GM23338 (cell line): Measurements from ENCODE around the gene PRKCH. TPM values are rescaled to one million over a fixed set of nuclear protein-coding genes. Genes with fewer than 3 reads are reported as not detected.

Experiments used
- ATAC-seq: fragments of 200-7000 bp; cut with Tn5 transposase; 3 replicates; pipeline ENCODE4 v1.9.1; 2020
- DNase-seq: peaks from one replicate; pipeline ENCODE4 v3.0.0-alpha.2; 2015; ENCODE audit warnings: low spot score
- H2AFZ ChIP-seq: fragments of 200-600 bp; sonication (generic); 2 replicates; pipeline ENCODE4 v1.8.0; 2016; ENCODE audit warnings: antibody characterized with exemption, mild to moderate bottlenecking, moderate library complexity
- H3F3A ChIP-seq: fragments of 200-600 bp; sonication (generic); replicated peaks from 2 replicates; pipeline ENCODE4 v1.8.0; 2017; ENCODE audit warnings: antibody characterized with exemption, mixed run types, low read depth
- H3K27ac ChIP-seq: fragments of 200-600 bp; sonication (generic); 2 replicates; pipeline ENCODE4 v1.6.1; 2016; ENCODE audit warnings: low read depth
- H3K27me3 ChIP-seq: fragments of 200-600 bp; sonication (generic); 2 replicates; pipeline ENCODE4 v1.8.0; 2016; ENCODE audit warnings: mild to moderate bottlenecking, mixed run types, moderate library complexity; ENCODE audit not compliant: insufficient read depth
- H3K36me3 ChIP-seq: fragments of 200-600 bp; sonication (generic); 2 replicates; pipeline ENCODE4 v1.8.0; 2016; ENCODE audit warnings: mild to moderate bottlenecking; ENCODE audit not compliant: insufficient read depth
- H3K4me1 ChIP-seq: fragments of 200-600 bp; sonication (generic); 2 replicates; pipeline ENCODE4 v1.8.0; 2016; ENCODE audit warnings: mild to moderate bottlenecking, moderate library complexity; ENCODE audit not compliant: insufficient read depth
- H3K4me2 ChIP-seq: fragments of 200-600 bp; sonication (generic); 2 replicates; pipeline ENCODE4 v1.7.1; 2017; ENCODE audit warnings: mixed run types
- H3K4me3 ChIP-seq: fragments of 200-600 bp; sonication (generic); 2 replicates; pipeline ENCODE4 v1.6.1; 2016; ENCODE audit warnings: mixed run types
- H3K79me2 ChIP-seq: fragments of 200-600 bp; sonication (generic); replicated peaks from 2 replicates; pipeline ENCODE4 v1.8.0; 2017; ENCODE audit warnings: mild to moderate bottlenecking; ENCODE audit not compliant: insufficient read depth
- H3K9me2 ChIP-seq: fragments of 200-600 bp; sonication (generic); 2 replicates; pipeline ENCODE4 v1.8.0; 2017; ENCODE audit not compliant: insufficient read depth
- H4K20me1 ChIP-seq: fragments of 200-600 bp; sonication (generic); replicated peaks from 2 replicates; pipeline ENCODE4 v1.8.0; 2017; ENCODE audit warnings: mild to moderate bottlenecking; ENCODE audit not compliant: insufficient read depth
- H3K27ac Mint-ChIP-seq: 2 replicates; pipeline ENCODE4 v1.8.0; 2020; ENCODE audit warnings: inconsistent platforms, mild to moderate bottlenecking, moderate library complexity, mixed read lengths
- H3K27me3 Mint-ChIP-seq: 3 replicates; pipeline ENCODE4 v1.8.0; 2022; ENCODE audit warnings: low read depth, mild to moderate bottlenecking, moderate library complexity, mixed read lengths, inconsistent platforms; ENCODE audit not compliant: insufficient read depth, poor library complexity
- H3K36me3 Mint-ChIP-seq: 3 replicates; pipeline ENCODE4 v1.8.0; 2021; ENCODE audit warnings: low read depth, mild to moderate bottlenecking, inconsistent platforms, moderate library complexity, mixed read lengths
- H3K4me1 Mint-ChIP-seq: 3 replicates; pipeline ENCODE4 v1.8.0; 2020; ENCODE audit warnings: mild to moderate bottlenecking, inconsistent platforms, mixed read lengths
- H3K4me3 Mint-ChIP-seq: 3 replicates; pipeline ENCODE4 v1.8.0; 2021; ENCODE audit warnings: moderate library complexity, mild to moderate bottlenecking, inconsistent platforms, mixed read lengths
- H3K9me3 Mint-ChIP-seq: 3 replicates; pipeline ENCODE4 v1.8.0; 2020; ENCODE audit warnings: moderate library complexity, mild to moderate bottlenecking, inconsistent platforms, mixed read lengths
- CTCF ChIP-seq, 2 experiments: fragments of 200-600 bp in 1 of 2; sonication (generic) in 1 of 2; conservative IDR thresholded peaks; 2 replicates each; pipeline versions ENCODE4 v1.5.1 to v1.6.1; 2016 to 2017; ENCODE audit warnings: antibody characterized with exemption in 2 of 2, low read depth in 2 of 2, mild to moderate bottlenecking in 2 of 2, moderate library complexity in 1 of 2
- ETS1 ChIP-seq: IDR thresholded peaks from 2 replicates; pipeline ENCODE4 v1.6.1; 2016; ENCODE audit warnings: antibody characterized with exemption
- EZH2 ChIP-seq: fragments of 200-600 bp; sonication (generic); IDR thresholded peaks from one replicate; pipeline ENCODE4 v1.8.0; 2017; ENCODE audit warnings: antibody characterized with exemption, mild to moderate bottlenecking, low read depth; ENCODE audit not compliant: unreplicated experiment
- EZH2phosphoT487 ChIP-seq: fragments of 200-600 bp; sonication (generic); IDR thresholded peaks from one replicate; pipeline ENCODE4 v1.8.1; 2018; ENCODE audit warnings: antibody characterized with exemption; ENCODE audit not compliant: unreplicated experiment
- JUNB ChIP-seq: IDR thresholded peaks from one replicate; pipeline ENCODE4 v1.6.1; 2016; ENCODE audit warnings: antibody characterized with exemption; ENCODE audit not compliant: unreplicated experiment
- NANOG ChIP-seq: IDR thresholded peaks from 2 replicates; pipeline ENCODE4 v1.6.1; 2016; ENCODE audit warnings: antibody characterized with exemption, borderline replicate concordance
- REST ChIP-seq: IDR thresholded peaks from one replicate; pipeline ENCODE4 v1.6.1; 2018; ENCODE audit warnings: antibody characterized with exemption; ENCODE audit not compliant: unreplicated experiment
- STAT1 ChIP-seq: IDR thresholded peaks from one replicate; pipeline ENCODE4 v1.6.1; 2016; ENCODE audit warnings: antibody characterized with exemption; ENCODE audit not compliant: unreplicated experiment
- ZNF114 ChIP-seq: fragments of 250-450 bp; sonication (Bioruptor Pico); IDR thresholded peaks from 2 replicates; pipeline ENCODE4 v1.5.0; 2020; ENCODE audit warnings: mild to moderate bottlenecking, moderate library complexity
- ZNF331 ChIP-seq: fragments of 250-450 bp; sonication (Bioruptor Pico); IDR thresholded peaks from 2 replicates; pipeline ENCODE4 v1.5.0; 2020; ENCODE audit warnings: low read depth, mild to moderate bottlenecking, moderate library complexity
- polyA plus RNA-seq: library from polyadenylated mRNA; unstranded; fragments of >200 nt; fragmentation: Nextera tagmentation; extraction: Ambion mirVana; gene quantifications from 2 replicates; pipeline ENCODE4 v1.2.1, GENCODE V29; 2016
- total RNA-seq: library from RNA; depleted of rRNA; stranded (reverse); fragments of >200 nt; shearing (Covaris generic); gene quantifications from 2 replicates; pipeline ENCODE4 v1.2.3, GENCODE V29; 2014
- TF ChIP-seq, protein P1 (sequence below): fragments of 250-450 bp; sonication (Bioruptor Pico); IDR thresholded peaks from 2 replicates; pipeline ENCODE4 v1.5.0; 2020; ENCODE audit warnings: mild to moderate bottlenecking, moderate library complexity

Gene PRKCH
- total and polyA plus RNA-seq, 2 experiments from 2014 or later: 5.4 to 10.1 TPM

GRCh38 chr14:61478971-61479473 lies 157.6 kb downstream of the PRKCH start (continued):
- TF ChIP-seq JUNB (no peak), ZNF114 (CRISPR knock-in tag) (no peak), EZH2 (no peak), EZH2phosphoT487 (no peak), NANOG (no peak), ZNF331 (CRISPR knock-in tag) (no peak)
- TF ChIP-seq, protein P1, sequence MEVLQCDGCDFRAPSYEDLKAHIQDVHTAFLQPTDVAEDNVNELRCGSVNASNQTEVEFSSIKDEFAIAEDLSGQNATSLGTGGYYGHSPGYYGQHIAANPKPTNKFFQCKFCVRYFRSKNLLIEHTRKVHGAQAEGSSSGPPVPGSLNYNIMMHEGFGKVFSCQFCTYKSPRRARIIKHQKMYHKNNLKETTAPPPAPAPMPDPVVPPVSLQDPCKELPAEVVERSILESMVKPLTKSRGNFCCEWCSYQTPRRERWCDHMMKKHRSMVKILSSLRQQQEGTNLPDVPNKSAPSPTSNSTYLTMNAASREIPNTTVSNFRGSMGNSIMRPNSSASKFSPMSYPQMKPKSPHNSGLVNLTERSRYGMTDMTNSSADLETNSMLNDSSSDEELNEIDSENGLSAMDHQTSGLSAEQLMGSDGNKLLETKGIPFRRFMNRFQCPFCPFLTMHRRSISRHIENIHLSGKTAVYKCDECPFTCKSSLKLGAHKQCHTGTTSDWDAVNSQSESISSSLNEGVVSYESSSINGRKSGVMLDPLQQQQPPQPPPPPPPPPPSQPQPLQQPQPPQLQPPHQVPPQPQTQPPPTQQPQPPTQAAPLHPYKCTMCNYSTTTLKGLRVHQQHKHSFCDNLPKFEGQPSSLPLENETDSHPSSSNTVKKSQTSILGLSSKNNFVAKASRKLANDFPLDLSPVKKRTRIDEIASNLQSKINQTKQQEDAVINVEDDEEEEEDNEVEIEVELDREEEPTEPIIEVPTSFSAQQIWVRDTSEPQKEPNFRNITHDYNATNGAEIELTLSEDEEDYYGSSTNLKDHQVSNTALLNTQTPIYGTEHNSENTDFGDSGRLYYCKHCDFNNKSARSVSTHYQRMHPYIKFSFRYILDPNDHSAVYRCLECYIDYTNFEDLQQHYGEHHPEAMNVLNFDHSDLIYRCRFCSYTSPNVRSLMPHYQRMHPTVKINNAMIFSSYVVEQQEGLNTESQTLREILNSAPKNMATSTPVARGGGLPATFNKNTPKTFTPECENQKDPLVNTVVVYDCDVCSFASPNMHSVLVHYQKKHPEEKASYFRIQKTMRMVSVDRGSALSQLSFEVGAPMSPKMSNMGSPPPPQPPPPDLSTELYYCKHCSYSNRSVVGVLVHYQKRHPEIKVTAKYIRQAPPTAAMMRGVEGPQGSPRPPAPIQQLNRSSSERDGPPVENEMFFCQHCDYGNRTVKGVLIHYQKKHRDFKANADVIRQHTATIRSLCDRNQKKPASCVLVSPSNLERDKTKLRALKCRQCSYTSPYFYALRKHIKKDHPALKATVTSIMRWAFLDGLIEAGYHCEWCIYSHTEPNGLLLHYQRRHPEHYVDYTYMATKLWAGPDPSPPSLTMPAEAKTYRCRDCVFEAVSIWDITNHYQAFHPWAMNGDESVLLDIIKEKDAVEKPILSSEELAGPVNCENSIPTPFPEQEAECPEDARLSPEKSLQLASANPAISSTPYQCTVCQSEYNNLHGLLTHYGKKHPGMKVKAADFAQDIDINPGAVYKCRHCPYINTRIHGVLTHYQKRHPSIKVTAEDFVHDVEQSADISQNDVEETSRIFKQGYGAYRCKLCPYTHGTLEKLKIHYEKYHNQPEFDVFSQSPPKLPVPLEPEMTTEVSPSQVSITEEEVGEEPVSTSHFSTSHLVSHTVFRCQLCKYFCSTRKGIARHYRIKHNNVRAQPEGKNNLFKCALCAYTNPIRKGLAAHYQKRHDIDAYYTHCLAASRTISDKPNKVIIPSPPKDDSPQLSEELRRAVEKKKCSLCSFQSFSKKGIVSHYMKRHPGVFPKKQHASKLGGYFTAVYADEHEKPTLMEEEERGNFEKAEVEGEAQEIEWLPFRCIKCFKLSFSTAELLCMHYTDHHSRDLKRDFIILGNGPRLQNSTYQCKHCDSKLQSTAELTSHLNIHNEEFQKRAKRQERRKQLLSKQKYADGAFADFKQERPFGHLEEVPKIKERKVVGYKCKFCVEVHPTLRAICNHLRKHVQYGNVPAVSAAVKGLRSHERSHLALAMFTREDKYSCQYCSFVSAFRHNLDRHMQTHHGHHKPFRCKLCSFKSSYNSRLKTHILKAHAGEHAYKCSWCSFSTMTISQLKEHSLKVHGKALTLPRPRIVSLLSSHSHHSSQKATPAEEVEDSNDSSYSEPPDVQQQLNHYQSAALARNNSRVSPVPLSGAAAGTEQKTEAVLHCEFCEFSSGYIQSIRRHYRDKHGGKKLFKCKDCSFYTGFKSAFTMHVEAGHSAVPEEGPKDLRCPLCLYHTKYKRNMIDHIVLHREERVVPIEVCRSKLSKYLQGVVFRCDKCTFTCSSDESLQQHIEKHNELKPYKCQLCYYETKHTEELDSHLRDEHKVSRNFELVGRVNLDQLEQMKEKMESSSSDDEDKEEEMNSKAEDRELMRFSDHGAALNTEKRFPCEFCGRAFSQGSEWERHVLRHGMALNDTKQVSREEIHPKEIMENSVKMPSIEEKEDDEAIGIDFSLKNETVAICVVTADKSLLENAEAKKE (CRISPR knock-in tag): no peak

- no peak overlapping the region for H3K4me3 ChIP-seq
- no peaks in the 10 kb centered on the region for H3K9me2 ChIP-seq
- Mint-ChIP-seq H3K36me3 (no peaks in the 10 kb centered on the region), H3K4me3 (no peak overlapping the region), H3K27ac (0 out of 2 replicates have a peak overlapping the region, but pooled peaks have one; percentile 6), H3K27me3 (no peaks in the 10 kb centered on the region), H3K9me3 (no peaks in the 10 kb centered on the region), H3K4me1 (peaks cover 20% of the 10 kb centered on the region; the same call in 2 of the 3 replicates)
- no peak overlapping the region for H3K4me2 ChIP-seq
- ATAC-seq: peak; percentile 54
- H2AFZ ChIP-seq: no peak overlapping the region
- DNase-seq: no peak
- no peaks in the 10 kb centered on the region for H3K79me2 ChIP-seq
- no peak overlapping the region for H3K27ac ChIP-seq
- H3K36me3 ChIP-seq: no peaks in the 10 kb centered on the region
- H4K20me1 ChIP-seq: no peaks in the 10 kb centered on the region
- no peaks in the 10 kb centered on the region for H3F3A ChIP-seq
- H3K27me3 ChIP-seq: no peaks in the 10 kb centered on the region
- no peaks in the 10 kb centered on the region for H3K4me1 ChIP-seq
- TF ChIP-seq ZNF331 (CRISPR knock-in tag) (no peak), REST (no peak), NANOG (no peak), STAT1 (no peak), CTCF (conservative IDR thresholded peaks at IDR 0.05; ENCODE audit: low read depth in 2 of 2) (no peak), ETS1 (no peak), JUNB (no peak), ZNF114 (CRISPR knock-in tag) (no peak)
These were observed 158.5 kb downstream of the PRKCH start for GRCh38 chr14:61479746-61480502.
